ENCODE data around the gene PDGFA. TPM values are rescaled to one million over a fixed set of nuclear protein-coding genes. Genes with fewer than 3 reads are reported as not detected.

Gene PDGFA
- total RNA-seq, 4 donors from 2014 or later, result 16.2 to 41.6 (median 22.0) TPM

DNA sequence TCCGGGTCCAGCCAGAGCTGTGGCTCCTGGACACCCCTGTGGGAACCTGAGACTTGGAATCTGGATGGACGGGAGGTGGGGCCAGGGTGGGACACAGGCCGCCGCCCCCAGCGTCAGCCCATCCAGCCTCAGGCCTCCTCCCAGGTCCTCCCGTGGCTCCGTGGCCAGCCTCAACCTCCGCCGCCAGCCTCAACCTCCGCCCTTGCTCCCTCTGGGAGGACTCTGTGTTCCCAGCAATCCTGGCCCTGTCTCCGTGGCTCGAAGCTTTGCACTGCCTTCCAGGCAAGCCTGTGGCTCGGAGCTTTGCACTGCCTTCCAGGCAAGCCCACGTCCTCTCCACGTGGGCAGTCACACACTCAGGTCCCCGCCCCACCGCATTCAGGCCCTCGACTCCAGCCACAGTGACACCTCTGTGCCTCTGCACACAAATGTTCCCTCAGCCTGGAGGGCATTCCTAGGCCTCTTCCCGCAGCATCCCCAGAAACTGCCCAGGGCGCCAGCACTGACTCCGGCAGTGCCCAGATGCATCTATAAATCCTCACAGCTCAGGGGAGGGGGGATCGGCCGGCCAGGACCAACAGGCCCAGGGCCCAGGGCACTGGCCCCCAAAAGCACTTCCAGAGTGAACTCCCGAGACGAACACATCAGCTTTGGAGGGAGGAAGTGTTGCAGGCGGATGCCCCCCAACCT, 44.7 kb upstream of the PDGFA start:
- no peak for DNase-seq (ENCODE audit: low spot score in 2 of 2)
- H3K4me1 ChIP-seq, result no peaks in the 10 kb centered on the region
- no peaks in the 10 kb centered on the region for H3K36me3 ChIP-seq
- 84% methylated on average over 23 of the region's 26 CpGs for WGBS
- no peaks in the 10 kb centered on the region for H3K27me3 ChIP-seq
- TF ChIP-seq POLR2AphosphoS5 (IDR thresholded peaks at IDR 0.05), result no peak
- no peak for TF ChIP-seq POLR2A (IDR thresholded peaks at IDR 0.05)
- no peak for TF ChIP-seq CTCF (IDR thresholded peaks at IDR 0.05)
- no peak for TF ChIP-seq EP300 (IDR thresholded peaks at IDR 0.05)
- no peak overlapping the region for H3K4me3 ChIP-seq
- H3K9me3 ChIP-seq, result no peaks in the 10 kb centered on the region
- no peak overlapping the region for H3K27ac ChIP-seq

DNA sequence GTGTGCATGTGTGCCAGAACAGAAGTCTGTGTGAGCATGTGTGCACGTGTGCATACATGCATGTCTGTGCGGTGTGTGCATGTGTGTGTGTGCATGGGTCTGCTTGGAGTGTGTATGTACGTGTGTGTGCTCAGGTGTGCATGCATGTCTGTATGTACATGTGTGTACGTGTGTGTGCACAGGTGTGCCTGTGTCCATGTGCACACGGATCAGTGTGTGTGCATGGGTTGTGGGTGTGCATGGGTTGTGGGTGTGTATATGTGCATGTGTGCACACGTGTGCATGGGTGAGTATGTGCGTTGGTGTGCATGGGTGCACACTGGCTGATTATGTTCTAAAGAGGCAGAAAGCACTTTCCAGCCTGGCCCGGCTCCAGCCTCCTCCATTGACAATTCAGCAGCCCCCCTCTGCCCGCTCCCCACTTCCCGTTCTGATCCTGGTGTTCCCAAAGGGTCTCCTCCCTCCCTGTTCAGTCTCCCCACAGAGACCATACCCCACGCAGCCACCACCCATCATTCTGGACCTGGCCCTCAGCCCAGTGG, 44.1 kb upstream of the PDGFA start:
- WGBS, result 93% methylated on average over 11 of the region's 11 CpGs
- no peaks in the 10 kb centered on the region for H3K36me3 ChIP-seq
- H3K4me1 ChIP-seq, result no peaks in the 10 kb centered on the region
- H3K27ac ChIP-seq, result no peak overlapping the region
- no peaks in the 10 kb centered on the region for H3K9me3 ChIP-seq
- H3K4me3 ChIP-seq, result no peak overlapping the region
- no peak for TF ChIP-seq CTCF (IDR thresholded peaks at IDR 0.05)
- no peak for TF ChIP-seq EP300 (IDR thresholded peaks at IDR 0.05)
- no peak for TF ChIP-seq POLR2AphosphoS5 (IDR thresholded peaks at IDR 0.05)
- TF ChIP-seq POLR2A (IDR thresholded peaks at IDR 0.05), result no peak
- no peak for DNase-seq (ENCODE audit: low spot score in 2 of 2)
- H3K27me3 ChIP-seq, result no peaks in the 10 kb centered on the region

DNA sequence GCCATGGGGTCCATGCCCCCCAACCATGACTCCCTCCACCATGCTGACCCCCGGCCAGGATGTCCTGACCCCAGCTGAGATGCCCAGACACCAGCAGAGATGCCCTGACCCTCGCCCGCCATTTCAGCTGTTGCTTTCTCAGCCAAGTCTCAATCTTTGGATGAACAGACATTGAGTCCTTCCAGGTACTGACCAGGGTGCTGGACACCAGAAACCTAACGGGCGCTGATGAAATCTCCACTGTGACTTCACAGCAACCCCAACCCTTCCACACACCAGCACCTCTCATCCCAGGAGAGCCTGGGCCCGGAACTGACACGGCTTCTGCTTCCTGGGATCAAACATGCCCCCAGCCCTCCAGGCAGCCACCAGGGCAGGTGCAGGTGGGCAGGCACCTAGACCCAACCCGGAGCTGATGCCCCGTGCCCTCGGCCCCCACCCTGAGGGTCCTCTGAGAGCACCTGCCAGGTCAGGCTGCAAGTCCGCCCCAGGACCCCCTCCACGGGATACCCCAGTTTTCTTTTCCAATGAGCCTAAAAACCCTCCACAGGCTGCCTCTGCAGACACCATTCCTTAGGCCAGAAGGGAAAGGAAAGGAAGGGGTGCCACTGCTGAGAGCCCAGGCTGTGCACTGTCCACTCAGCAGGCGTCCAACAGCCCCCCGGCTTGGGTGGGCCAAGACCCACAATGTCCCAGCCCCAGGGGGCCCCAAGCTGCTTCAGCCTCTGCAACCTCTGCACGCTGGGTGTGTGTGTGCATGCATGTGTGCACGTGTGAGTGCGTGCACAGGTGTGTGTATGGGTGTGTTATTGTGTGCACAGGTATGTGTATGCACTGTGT, 43.4 kb upstream of the PDGFA start:
- TF ChIP-seq POLR2A (IDR thresholded peaks at IDR 0.05), result no peak
- no peak for TF ChIP-seq CTCF (IDR thresholded peaks at IDR 0.05)
- no peak for TF ChIP-seq EP300 (IDR thresholded peaks at IDR 0.05)
- no peak for TF ChIP-seq POLR2AphosphoS5 (IDR thresholded peaks at IDR 0.05)
- H3K27ac ChIP-seq, result no peak overlapping the region
- no peaks in the 10 kb centered on the region for H3K36me3 ChIP-seq
- no peaks in the 10 kb centered on the region for H3K9me3 ChIP-seq
- H3K4me1 ChIP-seq, result no peaks in the 10 kb centered on the region
- DNase-seq (ENCODE audit: low spot score in 2 of 2), result no peak
- WGBS, result 90% methylated on average over 17 of the region's 17 CpGs
- H3K4me3 ChIP-seq, result no peak overlapping the region
- H3K27me3 ChIP-seq, result no peaks in the 10 kb centered on the region

- WGBS, result 87% methylated on average over 6 of the region's 7 CpGs
- Histone ChIP-seq H3K27ac (no peak overlapping the region), H3K4me1 (no peaks in the 10 kb centered on the region), H3K9me3 (no peaks in the 10 kb centered on the region), H3K27me3 (no peaks in the 10 kb centered on the region), H3K4me3 (no peak overlapping the region), H3K36me3 (no peaks in the 10 kb centered on the region)
- no peak for DNase-seq (ENCODE audit: low spot score in 2 of 2)
- TF ChIP-seq POLR2AphosphoS5 (IDR thresholded peaks at IDR 0.05) (no peak), EP300 (IDR thresholded peaks at IDR 0.05) (no peak), POLR2A (IDR thresholded peaks at IDR 0.05) (no peak), CTCF (IDR thresholded peaks at IDR 0.05) (no peak)
Observed at GRCh38 chr7:562374-562675, 42.7 kb upstream of the PDGFA start.
